Measurements from ENCODE around the gene FAM170B.

DNA sequence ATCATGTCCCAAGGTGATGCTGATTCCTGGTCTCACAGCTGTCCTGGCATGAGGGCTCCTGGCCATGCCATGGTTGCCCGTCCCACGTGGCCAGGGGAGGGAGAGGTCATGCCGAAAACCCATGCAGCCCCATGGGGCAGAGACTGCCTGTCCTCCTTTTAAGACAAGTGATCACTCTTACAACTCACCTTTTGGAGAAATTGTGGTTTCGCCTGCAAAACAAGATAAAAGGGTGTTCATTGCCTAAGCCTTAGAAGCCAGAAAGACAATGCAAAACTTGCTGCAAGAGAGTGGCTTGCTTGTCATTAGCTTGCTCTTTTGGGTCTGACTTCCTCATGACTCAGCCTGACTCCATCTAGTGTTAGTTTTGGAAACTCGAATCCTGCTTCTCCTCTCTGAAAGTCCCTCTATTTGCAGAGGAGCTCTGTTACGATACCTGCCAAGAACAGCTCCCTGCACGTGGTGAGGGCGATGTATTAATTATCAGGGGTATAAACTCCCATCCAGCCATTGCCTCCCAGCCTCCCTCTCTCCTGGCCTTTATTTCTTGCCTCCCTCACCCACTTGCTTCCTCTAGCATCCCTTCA, 27.7 kb upstream of the FAM170B start:
- TF ChIP-seq POLR2AphosphoS5 (IDR thresholded peaks at IDR 0.05; ENCODE audit: borderline replicate concordance, low read depth, low read length) = no peak
- TF ChIP-seq EZH2 (IDR thresholded peaks at IDR 0.05) = no peak
